ENCODE data around the gene GALNT14.

GALNT14 gene

GRCh38 chr2:30888852-30889409, 249.3 kb downstream of the GALNT14 start:
- DNase-seq (ENCODE audit: low spot score), result no peak

GRCh38 chr2:30886080-30886479, 252.2 kb downstream of the GALNT14 start:
- DNase-seq (ENCODE audit: low spot score), result no peak

GRCh38 chr2:30883822-30884221, 254.4 kb downstream of the GALNT14 start:
- DNase-seq (ENCODE audit: low spot score), result no peak

- DNase-seq (ENCODE audit: low spot score), result no peak
Observed at GRCh38 chr2:30883184-30883583, 255.1 kb downstream of the GALNT14 start.

- no peak for DNase-seq (ENCODE audit: low spot score)
Observed at GRCh38 chr2:30880516-30880915, 257.7 kb downstream of the GALNT14 start.

- no peak for DNase-seq (ENCODE audit: low spot score)
Observed at GRCh38 chr2:30877833-30878232, 260.4 kb downstream of the GALNT14 start.

- DNase-seq (ENCODE audit: low spot score), result no peak
Observed at GRCh38 chr2:30872797-30873196, 265.4 kb downstream of the GALNT14 start.

GRCh38 chr2:30871980-30872789, 266.1 kb downstream of the GALNT14 start:
- no peak for DNase-seq (ENCODE audit: low spot score)

GRCh38 chr2:30871440-30871839, 266.8 kb downstream of the GALNT14 start:
- no peak for DNase-seq (ENCODE audit: low spot score)

- no peak for DNase-seq (ENCODE audit: low spot score)
Observed at GRCh38 chr2:30869988-30870387, 268.3 kb downstream of the GALNT14 start.

GRCh38 chr2:30867385-30867784, 270.9 kb downstream of the GALNT14 start:
- DNase-seq (ENCODE audit: low spot score), result no peak

- DNase-seq (ENCODE audit: low spot score), result no peak
Observed at GRCh38 chr2:30866974-30867373, 271.3 kb downstream of the GALNT14 start.

GRCh38 chr2:30865892-30866681, 272.2 kb downstream of the GALNT14 start:
- DNase-seq (ENCODE audit: low spot score), result no peak

GRCh38 chr2:30865243-30865642, 273.0 kb downstream of the GALNT14 start:
- DNase-seq (ENCODE audit: low spot score), result no peak

- peak; percentile 34 for DNase-seq (ENCODE audit: low spot score)
Observed at GRCh38 chr2:30862054-30862651, 276.1 kb downstream of the GALNT14 start.

- DNase-seq (ENCODE audit: low spot score), result no peak
Observed at GRCh38 chr2:30860726-30861125, 277.5 kb downstream of the GALNT14 start.

All from CD4-positive, alpha-beta T cell treated with Interleukin-6 at 100 ng/mL for 8 hours (primary cell).